BJ (cell line): ENCODE results near the gene PLEKHJ1. TPM values are rescaled to one million over a fixed set of nuclear protein-coding genes. Genes with fewer than 3 reads are reported as not detected.

Source experiments
- CTCF ChIA-PET: fragments of 350-600 bp; formaldehyde crosslinking; extraction: SDS; loops from one replicate; lab custom pipeline; 2021; ENCODE audit warnings: antibody characterized with exemption, inconsistent platforms; lab: Yijun Ruan, JAX
- POLR2A ChIA-PET: fragments of 300-600 bp; sonication (Branson Sonifier 250); formaldehyde crosslinking; extraction: SDS; loops from one replicate; lab custom pipeline; 2021; ENCODE audit warnings: antibody characterized with exemption; lab: Charles Lee
- DNase-seq: peaks from one replicate; pipeline ENCODE4 v3.0.0-alpha.2; 2011; ENCODE audit warnings: low read depth
- H3K27me3 ChIP-seq: 2 replicates; pipeline ENCODE4 v1.6.0; 2011; ENCODE audit warnings: low read length; ENCODE audit not compliant: control insufficient read depth, insufficient read depth
- H3K36me3 ChIP-seq: 2 replicates; pipeline ENCODE4 v1.5.1; 2011; ENCODE audit warnings: low read length; ENCODE audit not compliant: control insufficient read depth, insufficient read depth
- H3K4me3 ChIP-seq: 2 replicates; pipeline ENCODE4 v1.5.1; 2011; ENCODE audit warnings: low read depth, mild to moderate bottlenecking, control low read depth, low read length
- polyA plus RNA-seq: library from polyadenylated mRNA; depleted of rRNA; stranded (reverse); fragments of >200 nt; gene quantifications from 2 replicates; pipeline ENCODE4 v1.2.3, GENCODE V29; 2011
- TF ChIP-seq, protein P1 (sequence below): IDR thresholded peaks from 2 replicates; pipeline ENCODE4 v1.5.1; 2011; ENCODE audit warnings: low read depth, mild to moderate bottlenecking, control low read depth, inconsistent platforms, low read length, moderate library complexity; ENCODE audit not compliant: insufficient read depth

Gene PLEKHJ1
- polyA plus RNA-seq, 1 experiment: 65.8 TPM

GRCh38 chr19:2217591-2217990, 18.5 kb downstream of the PLEKHJ1 start:
- ChIA-PET CTCF (interaction anchor here (1.3 kb wide), 1 partner anchor 9 kb away, joined by 5 read pairs; no protein-coding TSS in a partner anchor), POLR2A (no interaction called here)
- Histone ChIP-seq H3K36me3 (peaks cover 65% of the 10 kb centered on the region), H3K4me3 (no peak overlapping the region), H3K27me3 (no peaks in the 10 kb centered on the region)
- TF ChIP-seq, protein P1, sequence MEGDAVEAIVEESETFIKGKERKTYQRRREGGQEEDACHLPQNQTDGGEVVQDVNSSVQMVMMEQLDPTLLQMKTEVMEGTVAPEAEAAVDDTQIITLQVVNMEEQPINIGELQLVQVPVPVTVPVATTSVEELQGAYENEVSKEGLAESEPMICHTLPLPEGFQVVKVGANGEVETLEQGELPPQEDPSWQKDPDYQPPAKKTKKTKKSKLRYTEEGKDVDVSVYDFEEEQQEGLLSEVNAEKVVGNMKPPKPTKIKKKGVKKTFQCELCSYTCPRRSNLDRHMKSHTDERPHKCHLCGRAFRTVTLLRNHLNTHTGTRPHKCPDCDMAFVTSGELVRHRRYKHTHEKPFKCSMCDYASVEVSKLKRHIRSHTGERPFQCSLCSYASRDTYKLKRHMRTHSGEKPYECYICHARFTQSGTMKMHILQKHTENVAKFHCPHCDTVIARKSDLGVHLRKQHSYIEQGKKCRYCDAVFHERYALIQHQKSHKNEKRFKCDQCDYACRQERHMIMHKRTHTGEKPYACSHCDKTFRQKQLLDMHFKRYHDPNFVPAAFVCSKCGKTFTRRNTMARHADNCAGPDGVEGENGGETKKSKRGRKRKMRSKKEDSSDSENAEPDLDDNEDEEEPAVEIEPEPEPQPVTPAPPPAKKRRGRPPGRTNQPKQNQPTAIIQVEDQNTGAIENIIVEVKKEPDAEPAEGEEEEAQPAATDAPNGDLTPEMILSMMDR: no peak
- no peak for DNase-seq

DNA sequence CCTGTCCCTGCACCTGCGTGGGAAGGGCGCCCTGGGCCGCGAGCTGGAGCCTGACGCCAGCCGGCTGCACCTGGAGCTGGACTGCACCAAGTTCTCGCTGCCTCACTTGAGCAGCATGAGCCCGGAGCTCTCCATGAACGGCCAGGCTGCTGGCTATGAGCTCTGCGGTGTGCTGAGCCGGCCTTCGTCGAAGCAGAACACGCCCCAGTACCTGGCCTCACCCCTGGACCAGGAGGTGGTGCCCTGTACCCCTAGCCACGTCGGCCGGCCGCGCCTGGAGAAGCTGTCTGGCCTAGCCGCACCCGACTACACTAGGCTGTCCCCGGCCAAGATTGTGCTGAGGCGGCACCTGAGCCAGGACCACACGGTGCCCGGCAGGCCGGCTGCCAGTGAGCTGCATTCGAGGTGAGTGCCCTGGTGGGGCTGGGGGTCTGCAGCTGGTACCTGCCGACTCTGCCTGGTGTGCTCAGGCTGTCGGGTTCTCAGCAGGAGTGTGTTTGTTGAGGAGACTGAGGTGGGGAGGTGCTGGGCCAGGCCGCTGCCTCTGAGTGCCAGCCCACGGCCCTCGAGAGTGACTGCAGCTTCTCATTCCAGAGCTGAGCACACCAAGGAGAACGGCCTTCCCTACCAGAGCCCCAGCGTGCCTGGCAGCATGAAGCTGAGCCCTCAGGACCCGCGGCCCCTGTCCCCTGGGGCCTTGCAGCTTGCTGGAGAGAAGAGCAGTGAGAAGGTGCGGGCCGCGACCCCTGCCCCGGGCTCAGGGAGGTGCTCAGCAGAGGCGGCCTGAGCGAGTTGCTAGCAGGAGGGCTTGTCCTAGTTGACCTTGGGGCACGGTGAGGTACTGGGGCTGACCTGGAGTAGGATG, 19.5 kb downstream of the PLEKHJ1 start:
- POLR2A ChIA-PET: no interaction called here
- DNase-seq: no peak
- no peak overlapping the region for H3K4me3 ChIP-seq
- CTCF ChIA-PET: interaction anchor here (1.3 kb wide), 1 partner anchor 8 kb away, joined by 5 read pairs; no protein-coding TSS in a partner anchor
- H3K36me3 ChIP-seq: peaks cover 63% of the 10 kb centered on the region
- TF ChIP-seq, protein P1: no peak
- no peaks in the 10 kb centered on the region for H3K27me3 ChIP-seq

GRCh38 chr19:2215281-2215751, 20.8 kb downstream of the PLEKHJ1 start:
- Histone ChIP-seq H3K4me3 (no peak overlapping the region), H3K36me3 (peaks cover 67% of the 10 kb centered on the region), H3K27me3 (no peaks in the 10 kb centered on the region)
- DNase-seq: no peak
- POLR2A ChIA-PET: no interaction called here
- CTCF ChIA-PET: interaction anchor here (0.6 to 1.8 kb wide), 2 partner anchors 15 to 21 kb away, joined by 3 to 5 read pairs; partner anchors contain the start of gene PLEKHJ1
- TF ChIP-seq, protein P1: no peak

- CTCF ChIA-PET: interaction anchor here (1.2 to 1.8 kb wide), 2 partner anchors 12 to 16 kb away, joined by 4 to 5 read pairs; no protein-coding TSS in a partner anchor
- no peak for DNase-seq
- Histone ChIP-seq H3K36me3 (peaks cover 63% of the 10 kb centered on the region), H3K27me3 (no peaks in the 10 kb centered on the region), H3K4me3 (no peak overlapping the region)
- POLR2A ChIA-PET: no interaction called here
- TF ChIP-seq, protein P1: no peak
Measured at GRCh38 chr19:2214251-2214650, 21.9 kb downstream of the PLEKHJ1 start.

DNA sequence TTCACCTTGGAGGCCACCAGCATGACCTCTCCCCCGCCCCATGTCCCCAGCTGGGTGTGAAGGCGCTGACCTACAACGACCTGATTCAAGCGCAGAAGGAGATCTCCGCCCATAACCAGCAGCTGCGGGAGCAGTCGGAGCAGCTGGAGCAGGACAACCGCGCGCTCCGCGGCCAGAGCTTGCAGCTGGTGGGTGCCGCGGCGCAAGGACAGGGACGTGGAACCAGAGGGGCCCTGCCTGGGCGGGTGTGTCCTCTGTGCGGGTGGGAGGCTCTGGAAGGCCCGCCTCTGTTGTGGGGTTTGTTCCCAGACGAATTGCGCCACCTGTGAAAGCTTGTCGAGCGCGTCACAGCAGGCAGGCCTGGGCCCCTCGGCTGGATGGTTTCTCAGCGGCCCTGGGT, 22.3 kb downstream of the PLEKHJ1 start:
- CTCF ChIA-PET: interaction anchor here (0.8 to 1.2 kb wide), 2 partner anchors 12 to 22 kb away, joined by 3 to 4 read pairs; partner anchors contain the start of gene PLEKHJ1
- no peak for DNase-seq

More for the DNA sequence above, 22.3 kb downstream of the PLEKHJ1 start:
- TF ChIP-seq, protein P1: no peak
- POLR2A ChIA-PET: no interaction called here
- Histone ChIP-seq H3K4me3 (no peak overlapping the region), H3K27me3 (no peaks in the 10 kb centered on the region), H3K36me3 (peaks cover 64% of the 10 kb centered on the region)
